Peyer's patch (tissue), 4 donors: ENCODE data around the gene POMGNT2. TPM values are rescaled to one million over a fixed set of nuclear protein-coding genes. Genes with fewer than 3 reads are reported as not detected.

Experiments used
- DNase-seq, 3 donors: peaks; one replicate each; pipeline ENCODE4 v3.0.0-alpha.2; 2017 to 2019
- H3K27ac ChIP-seq, 4 donors: fragments of 200-600 bp; sonication (generic); one replicate each; pipeline ENCODE4 v1.5.1; 2016 to 2019
- H3K27me3 ChIP-seq, 2 donors: fragments of 200-600 bp; sonication (generic); one replicate each; pipeline ENCODE4 v1.5.1; 2019
- H3K36me3 ChIP-seq, 3 donors: fragments of 200-600 bp; sonication (generic); one replicate each; pipeline ENCODE4 v1.5.1; 2016 to 2019
- H3K4me1 ChIP-seq, 4 donors: fragments of 200-600 bp; sonication (generic); one replicate each; pipeline ENCODE4 v1.5.1; 2016 to 2019
- H3K4me3 ChIP-seq, 4 donors: fragments of 200-600 bp; sonication (generic); 1 replicate in 3 of 4; 2 replicates in 1 of 4; pipeline ENCODE4 v1.5.1; 2016 to 2019; ENCODE audit warnings: mild to moderate bottlenecking in 1 of 4
- H3K9me3 ChIP-seq, 4 donors: fragments of 200-600 bp; sonication (generic); one replicate each; pipeline ENCODE4 v1.5.1; 2016 to 2019; ENCODE audit warnings: mild to moderate bottlenecking in 1 of 4
- CTCF ChIP-seq, 6 experiments: fragments of 450-650 bp in 4 of 6; fragments of 200-600 bp in 2 of 6; sonication (generic) in 1 of 6; IDR thresholded peaks; one replicate each; pipeline ENCODE4 v1.5.1; 2017 to 2019; ENCODE audit warnings: antibody characterized with exemption in 6 of 6, mild to moderate bottlenecking in 3 of 6, moderate library complexity in 1 of 6
- POLR2A ChIP-seq, 2 donors: fragments of 450-650 bp; IDR thresholded peaks; one replicate each; pipeline ENCODE4 v1.5.1; 2017; ENCODE audit warnings: antibody characterized with exemption in 2 of 2, mild to moderate bottlenecking in 2 of 2, moderate library complexity in 2 of 2
- total RNA-seq, 4 donors: library from RNA; depleted of rRNA; stranded (reverse); fragments of >200 nt; gene quantifications; one replicate each; pipeline ENCODE4 v1.1.0, GENCODE V29; 2016

The POMGNT2 gene
- total RNA-seq: 10 to 100 TPM in 1 of 4 donors, 1 to 10 TPM in 3; 4.1 to 11.8 (median 7.1) TPM

DNA sequence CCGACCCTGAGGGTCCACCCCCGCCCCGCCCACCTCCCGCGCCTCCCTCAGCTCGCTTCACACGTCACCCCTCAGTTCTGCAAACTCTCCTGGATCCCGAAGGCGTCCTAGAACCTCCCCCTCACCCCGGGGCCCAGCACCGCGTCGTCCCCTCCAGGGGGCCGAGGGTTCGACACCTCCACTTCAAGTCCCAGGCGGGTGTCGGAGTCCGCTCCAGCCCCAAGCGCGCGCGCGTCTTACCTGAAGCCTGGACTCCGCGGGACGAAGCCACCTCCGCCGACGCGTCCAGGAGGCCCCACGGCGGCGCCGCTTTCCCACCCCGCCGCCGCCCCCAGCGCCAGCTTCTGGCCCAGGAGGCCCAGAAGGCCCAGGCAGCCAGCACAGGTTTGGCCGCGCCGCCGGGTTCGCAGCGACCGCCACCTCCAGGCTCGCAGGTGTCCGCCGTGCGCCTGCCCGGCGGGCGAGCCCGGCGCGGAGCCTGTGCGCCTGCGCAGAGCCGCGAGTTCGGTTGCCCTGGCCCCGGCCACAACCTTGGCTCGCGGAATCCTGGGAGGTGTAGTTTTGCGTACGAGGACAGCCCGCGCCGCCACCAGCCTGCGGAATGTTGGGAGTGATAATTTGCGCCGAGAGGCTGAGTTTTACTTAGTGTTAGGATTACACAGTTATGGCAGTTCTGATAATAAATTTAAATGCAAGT, at the start of gene POMGNT2:
Gene POMGNT2, minus strand, starts transcription at position 484 of the 697 bp plus-strand sequence. CDS start 24,648 bp downstream, outside the sequence.
- Histone ChIP-seq H3K4me1 (peaks cover 0 to 12% (median 4%) of the 10 kb centered on the region in 4 donors), H3K36me3 (no peaks in the 10 kb centered on the region), H3K4me3 (peak within 1 kb of the TSS; percentile 64 to 86 (median 78)), H3K27me3 (no peaks in the 10 kb centered on the region), H3K27ac (peak within 1 kb of the TSS; percentile 11 to 72 (median 34)), H3K9me3 (no peaks in the 10 kb centered on the region)
- peak; percentile 84 to 95 (median 91) for DNase-seq
- TF ChIP-seq CTCF (IDR thresholded peaks at IDR 0.05) (peak in 2 of 6 experiments; percentile 10 to 26), POLR2A (IDR thresholded peaks at IDR 0.05) (peak in 1 of 2 donors; percentile 44)

DNA sequence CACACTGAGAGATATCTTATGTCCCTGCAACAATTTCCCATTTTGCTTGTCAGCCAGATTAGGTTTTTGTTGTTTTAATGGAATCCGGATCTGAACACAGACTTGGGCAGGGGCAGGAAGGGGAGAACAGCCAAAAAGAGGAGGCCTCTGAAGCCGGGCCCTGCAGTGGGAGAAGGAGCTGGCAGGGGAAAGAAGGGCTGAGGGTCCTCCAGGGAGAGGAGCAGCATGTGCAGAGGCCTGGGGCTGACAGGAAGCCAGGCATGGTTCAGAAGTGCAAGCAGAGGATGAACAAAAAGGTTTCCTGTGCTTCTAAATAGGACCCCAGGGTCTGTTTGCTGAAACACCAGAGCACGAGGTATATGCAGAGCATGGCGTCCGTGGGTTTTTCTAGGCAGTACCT, 49.1 kb upstream of the POMGNT2 start:
- no peak for DNase-seq
- H3K36me3 ChIP-seq: no peaks in the 10 kb centered on the region
- TF ChIP-seq POLR2A (IDR thresholded peaks at IDR 0.05): no peak
- TF ChIP-seq CTCF (IDR thresholded peaks at IDR 0.05): no peak
- H3K9me3 ChIP-seq: no peaks in the 10 kb centered on the region
- H3K4me1 ChIP-seq: peaks cover 0 to 4% (median 0%) of the 10 kb centered on the region in 4 donors
- no peaks in the 10 kb centered on the region for H3K27me3 ChIP-seq
- no peak overlapping the region for H3K27ac ChIP-seq
- no peak overlapping the region for H3K4me3 ChIP-seq

GRCh38 chr3:43153216-43154083, 47.6 kb upstream of the POMGNT2 start:
- peak in 2 of 3 donors; percentile 50 to 63 for DNase-seq

DNA sequence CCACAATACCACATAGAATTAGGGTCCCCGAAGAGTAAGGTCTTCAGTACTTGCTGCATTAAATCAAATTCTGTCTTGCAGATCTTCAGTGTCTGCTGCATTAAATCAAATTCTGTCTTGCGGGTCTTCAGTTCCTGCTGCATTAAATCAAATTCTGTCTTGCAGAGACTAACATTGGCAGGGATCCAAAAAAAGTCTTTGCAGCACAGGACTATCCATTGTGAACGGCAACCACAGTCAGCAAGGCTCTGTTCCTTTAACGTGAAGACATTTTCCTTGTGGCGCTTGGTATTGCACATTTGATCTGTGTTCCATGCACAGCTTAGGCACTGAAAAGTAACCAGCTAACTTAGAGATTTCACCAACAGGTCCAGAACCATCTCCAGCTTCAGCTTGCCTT, 46.8 kb upstream of the POMGNT2 start:
- H3K4me1 ChIP-seq: peaks cover 0 to 4% (median 0%) of the 10 kb centered on the region in 4 donors
- no peak overlapping the region for H3K4me3 ChIP-seq
- no peaks in the 10 kb centered on the region for H3K36me3 ChIP-seq
- no peaks in the 10 kb centered on the region for H3K27me3 ChIP-seq
- no peak for DNase-seq
- H3K9me3 ChIP-seq: no peaks in the 10 kb centered on the region
- no peak overlapping the region for H3K27ac ChIP-seq
- TF ChIP-seq POLR2A (IDR thresholded peaks at IDR 0.05) (no peak), CTCF (IDR thresholded peaks at IDR 0.05) (no peak)

More at GRCh38 chr3:43153216-43154083, 47.6 kb upstream of the POMGNT2 start:
- Histone ChIP-seq H3K4me1 (peaks cover 0 to 4% (median 0%) of the 10 kb centered on the region in 4 donors), H3K27ac (no peak overlapping the region), H3K4me3 (no peak overlapping the region), H3K36me3 (no peaks in the 10 kb centered on the region), H3K9me3 (no peaks in the 10 kb centered on the region), H3K27me3 (no peaks in the 10 kb centered on the region)
- TF ChIP-seq POLR2A (IDR thresholded peaks at IDR 0.05): no peak
- TF ChIP-seq CTCF (IDR thresholded peaks at IDR 0.05): no peak

DNA sequence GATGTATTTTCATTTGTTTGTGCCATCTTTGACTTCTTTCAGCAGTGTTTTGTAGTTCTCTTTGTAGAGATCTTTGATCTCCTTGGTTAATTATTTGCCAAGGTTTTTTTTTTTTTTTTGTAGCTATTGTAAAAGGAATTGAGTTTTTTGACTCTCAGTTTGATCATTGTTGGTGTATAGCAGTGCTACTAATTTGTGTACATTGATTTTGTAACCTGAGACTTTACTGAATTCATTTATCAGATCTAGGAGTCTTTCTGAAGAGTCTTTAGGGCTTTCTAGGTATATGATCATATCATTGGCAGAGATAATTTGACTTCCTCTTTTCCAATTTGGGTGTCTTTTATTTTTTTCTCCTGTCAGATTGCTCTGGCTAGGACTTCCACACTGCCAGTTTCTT, 42.2 kb upstream of the POMGNT2 start:
- no peaks in the 10 kb centered on the region for H3K36me3 ChIP-seq

More for the DNA sequence above, 42.2 kb upstream of the POMGNT2 start:
- TF ChIP-seq CTCF (IDR thresholded peaks at IDR 0.05) (no peak), POLR2A (IDR thresholded peaks at IDR 0.05) (no peak)
- Histone ChIP-seq H3K27ac (no peak overlapping the region), H3K4me1 (peaks cover 0 to 4% (median 0%) of the 10 kb centered on the region in 4 donors), H3K4me3 (no peak overlapping the region), H3K27me3 (no peaks in the 10 kb centered on the region), H3K9me3 (no peaks in the 10 kb centered on the region)
- no peak for DNase-seq
